ENCODE data around the gene XCL1.

XCL1 gene

DNA sequence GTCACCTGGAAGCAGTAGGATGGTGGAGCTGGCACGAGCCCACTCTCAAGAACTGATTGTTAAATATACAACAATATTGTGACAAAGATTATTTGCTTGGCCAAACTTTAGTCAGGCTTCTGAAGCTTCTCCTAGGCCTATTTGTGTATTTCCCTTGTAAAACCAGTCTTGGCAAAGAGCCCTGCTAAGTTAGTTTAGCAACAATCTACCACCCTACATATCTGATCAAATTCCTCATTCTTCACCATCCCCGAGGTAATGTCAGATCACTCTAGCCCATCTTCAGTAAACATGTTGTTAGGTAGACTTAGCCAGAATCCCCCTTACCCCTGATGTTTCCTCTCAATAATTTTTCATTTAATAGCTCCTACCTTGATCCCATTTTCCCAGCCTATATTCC lies 39.6 kb downstream of the XCL1 start:
- H3K4me3 ChIP-seq (ENCODE audit: control insufficient read depth, low read depth, low read length) = no peak overlapping the region
- no peak for DNase-seq (ENCODE audit: low read depth)
- TF ChIP-seq, protein P1, sequence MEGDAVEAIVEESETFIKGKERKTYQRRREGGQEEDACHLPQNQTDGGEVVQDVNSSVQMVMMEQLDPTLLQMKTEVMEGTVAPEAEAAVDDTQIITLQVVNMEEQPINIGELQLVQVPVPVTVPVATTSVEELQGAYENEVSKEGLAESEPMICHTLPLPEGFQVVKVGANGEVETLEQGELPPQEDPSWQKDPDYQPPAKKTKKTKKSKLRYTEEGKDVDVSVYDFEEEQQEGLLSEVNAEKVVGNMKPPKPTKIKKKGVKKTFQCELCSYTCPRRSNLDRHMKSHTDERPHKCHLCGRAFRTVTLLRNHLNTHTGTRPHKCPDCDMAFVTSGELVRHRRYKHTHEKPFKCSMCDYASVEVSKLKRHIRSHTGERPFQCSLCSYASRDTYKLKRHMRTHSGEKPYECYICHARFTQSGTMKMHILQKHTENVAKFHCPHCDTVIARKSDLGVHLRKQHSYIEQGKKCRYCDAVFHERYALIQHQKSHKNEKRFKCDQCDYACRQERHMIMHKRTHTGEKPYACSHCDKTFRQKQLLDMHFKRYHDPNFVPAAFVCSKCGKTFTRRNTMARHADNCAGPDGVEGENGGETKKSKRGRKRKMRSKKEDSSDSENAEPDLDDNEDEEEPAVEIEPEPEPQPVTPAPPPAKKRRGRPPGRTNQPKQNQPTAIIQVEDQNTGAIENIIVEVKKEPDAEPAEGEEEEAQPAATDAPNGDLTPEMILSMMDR (IDR thresholded peaks at IDR 0.05; ENCODE audit: control insufficient read depth, insufficient read depth, low read depth, low read length, missing control alignments) = no peak

DNA sequence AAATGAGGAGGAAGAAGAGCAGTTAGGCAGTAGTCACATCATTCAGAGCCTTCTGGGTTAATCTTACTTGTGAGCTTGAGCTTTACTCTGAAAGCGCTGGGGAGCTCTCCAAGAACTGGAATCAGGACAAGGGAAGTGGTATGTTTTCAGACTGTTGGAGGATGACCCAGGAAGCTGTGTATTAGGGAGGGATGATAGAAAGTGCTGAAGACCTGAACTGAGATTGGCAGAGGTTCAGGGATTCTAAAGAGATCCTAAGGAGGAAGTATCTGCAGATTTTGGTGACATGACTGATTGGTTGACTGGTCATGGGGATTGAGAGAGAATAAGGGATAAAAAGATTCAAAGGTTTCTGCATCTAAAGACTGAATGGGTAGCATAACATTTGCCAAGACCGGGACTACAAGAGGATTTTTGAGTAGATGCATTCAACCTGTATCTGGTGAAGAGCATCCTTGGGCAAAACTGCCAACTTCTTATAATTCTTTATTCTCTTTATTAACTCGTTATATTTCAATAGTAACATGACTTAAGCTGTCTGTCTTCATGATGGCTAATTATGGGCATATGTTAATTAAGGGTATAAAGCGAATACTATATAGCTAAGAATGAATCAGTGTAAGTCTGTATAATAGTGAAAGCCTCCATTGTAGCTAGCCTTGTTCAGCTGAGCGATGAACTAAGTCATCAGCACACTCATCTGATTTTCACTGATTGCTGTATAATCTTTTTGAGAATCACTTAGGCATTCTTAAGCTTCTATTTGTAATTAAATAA lies 41.8 kb downstream of the XCL1 start:
- H3K4me3 ChIP-seq (ENCODE audit: control insufficient read depth, low read depth, low read length) = no peak overlapping the region
- no peak for DNase-seq (ENCODE audit: low read depth)
- TF ChIP-seq, protein P1 (IDR thresholded peaks at IDR 0.05; ENCODE audit: control insufficient read depth, insufficient read depth, low read depth, low read length, missing control alignments) = no peak

DNA sequence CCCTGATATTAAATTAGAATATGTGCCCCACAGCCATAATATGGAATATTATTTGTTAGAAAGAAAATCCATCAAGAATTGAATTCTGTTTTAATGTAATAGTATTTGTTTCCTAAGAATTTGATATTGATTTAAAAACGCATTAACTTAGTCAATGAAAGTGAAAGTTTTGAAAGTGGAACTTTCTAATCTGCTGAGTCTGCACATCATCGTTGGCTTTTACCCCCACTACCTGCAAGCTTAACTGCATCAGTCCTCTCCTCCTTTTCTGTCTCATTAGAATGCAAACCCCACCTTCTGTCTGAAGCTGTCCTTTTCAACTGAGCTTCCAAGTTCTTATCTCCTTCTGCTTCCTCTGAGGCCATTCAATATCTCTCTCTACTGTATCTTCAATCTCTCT lies 42.5 kb downstream of the XCL1 start:
- TF ChIP-seq, protein P1 (IDR thresholded peaks at IDR 0.05; ENCODE audit: control insufficient read depth, insufficient read depth, low read depth, low read length, missing control alignments) = no peak
- DNase-seq (ENCODE audit: low read depth) = no peak
- no peak overlapping the region for H3K4me3 ChIP-seq (ENCODE audit: control insufficient read depth, low read depth, low read length)

- TF ChIP-seq, protein P1 (IDR thresholded peaks at IDR 0.05; ENCODE audit: control insufficient read depth, insufficient read depth, low read depth, low read length, missing control alignments) = no peak
- no peak overlapping the region for H3K4me3 ChIP-seq (ENCODE audit: control insufficient read depth, low read depth, low read length)
- no peak for DNase-seq (ENCODE audit: low read depth)
These were observed 45.0 kb downstream of the XCL1 start for GRCh38 chr1:168621356-168621755.

DNA sequence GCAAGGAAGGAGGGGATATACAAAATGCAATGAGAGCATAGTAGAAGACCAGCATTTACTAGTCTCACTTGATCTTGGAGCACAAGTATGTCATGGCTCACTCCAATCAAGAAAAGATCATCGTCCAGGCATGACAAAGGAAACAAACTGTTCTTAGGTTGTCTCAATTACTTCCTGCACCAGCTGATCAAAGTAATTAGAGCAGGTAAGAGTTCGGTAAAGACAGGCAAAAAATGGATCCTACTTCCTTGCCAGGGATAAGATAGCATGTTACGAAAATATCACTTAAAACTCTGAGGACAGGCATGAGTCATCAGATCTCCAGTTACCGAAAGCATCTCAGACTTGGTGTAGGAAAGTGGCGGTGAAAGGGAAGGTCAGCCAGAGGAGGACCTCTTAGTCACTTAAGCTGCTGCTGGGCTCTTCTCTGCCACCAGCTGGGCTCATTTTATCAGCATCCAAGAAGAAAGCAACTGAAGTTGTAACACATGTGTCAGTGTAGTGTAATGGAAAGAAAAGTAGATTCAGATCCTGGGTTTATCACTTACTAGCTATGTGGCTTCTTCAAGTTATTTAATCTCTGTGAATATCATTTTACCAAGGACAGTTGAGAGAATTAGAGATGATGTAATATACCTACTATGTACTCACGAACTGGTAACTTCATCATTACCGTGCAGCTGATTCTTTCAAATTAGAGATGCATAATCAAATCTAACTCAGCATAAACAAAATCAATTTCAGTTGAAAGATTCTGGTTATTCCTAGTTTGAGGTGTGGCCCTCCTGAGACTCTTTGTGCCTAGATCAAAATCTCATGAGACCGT lies 46.8 kb downstream of the XCL1 start:
- DNase-seq (ENCODE audit: low read depth) = peak; percentile 31
- TF ChIP-seq, protein P1 (IDR thresholded peaks at IDR 0.05; ENCODE audit: control insufficient read depth, insufficient read depth, low read depth, low read length, missing control alignments) = no peak
- no peak overlapping the region for H3K4me3 ChIP-seq (ENCODE audit: control insufficient read depth, low read depth, low read length)

DNA sequence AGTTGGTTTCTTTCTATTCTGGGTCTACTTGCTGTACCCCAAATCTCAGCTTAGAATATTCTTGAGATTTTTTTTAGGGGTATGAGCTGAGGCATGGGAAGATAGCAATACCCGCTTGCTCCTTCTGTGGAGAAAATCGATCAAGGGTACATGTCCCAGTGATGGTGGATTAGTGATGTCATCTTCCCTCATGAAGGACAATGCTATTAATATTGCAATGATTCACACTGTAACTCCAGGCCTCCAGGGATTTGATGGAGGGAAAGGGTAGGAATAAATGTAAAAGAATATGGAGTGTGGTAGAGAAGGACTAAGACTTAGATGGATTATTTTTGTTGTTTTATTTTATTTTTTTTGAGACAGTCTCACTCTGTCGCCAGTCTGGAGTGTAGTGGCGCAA lies 47.4 kb downstream of the XCL1 start:
- no peak overlapping the region for H3K4me3 ChIP-seq (ENCODE audit: control insufficient read depth, low read depth, low read length)
- TF ChIP-seq, protein P1 (IDR thresholded peaks at IDR 0.05; ENCODE audit: control insufficient read depth, insufficient read depth, low read depth, low read length, missing control alignments) = no peak

More for the DNA sequence above, 47.4 kb downstream of the XCL1 start:
- no peak for DNase-seq (ENCODE audit: low read depth)
